Measurements from ENCODE around the gene UXT. TPM values are rescaled to one million over a fixed set of nuclear protein-coding genes. Genes with fewer than 3 reads are reported as not detected.
"Not testable (repeated sequence)": the region's sequence is repeated elsewhere in the genome, so short reads cannot be mapped to it uniquely, and the experiment has no call there.

Gene UXT
- polyA plus RNA-seq, 1 of the 3 experiments (the other 2 are of a cell fraction), result 205 TPM

DNA sequence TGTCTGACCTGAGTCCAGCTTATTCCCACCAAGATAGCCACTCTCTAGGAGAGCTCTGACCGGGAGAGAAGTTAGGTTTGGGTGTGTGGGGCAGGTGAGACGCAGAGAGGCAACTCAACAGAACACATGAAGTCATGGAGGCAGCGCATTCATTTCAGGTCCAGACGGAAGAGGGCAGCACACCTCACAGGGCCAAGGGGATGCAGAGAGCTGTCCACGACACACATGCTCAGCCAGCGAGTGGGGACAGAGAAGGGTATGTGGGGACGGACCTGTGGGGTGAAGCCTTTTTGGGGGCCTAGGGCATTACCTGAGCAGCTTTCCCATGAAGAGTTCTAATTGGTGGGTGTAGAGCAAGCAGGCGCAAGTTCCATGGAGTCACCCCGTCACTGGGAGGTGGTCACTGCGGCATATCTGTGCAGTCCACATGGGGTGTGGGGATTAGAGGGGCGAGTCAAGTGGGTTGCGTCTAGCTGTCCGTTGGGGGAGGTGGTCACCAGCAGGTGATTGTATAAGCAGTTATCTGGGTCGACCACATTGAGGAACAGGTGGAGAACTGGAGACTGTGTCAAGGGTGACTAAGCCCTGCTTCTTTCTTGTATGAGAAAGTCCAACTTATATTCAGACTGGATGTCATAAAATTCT lies 24.3 kb upstream of the UXT start:
- no peaks in the 10 kb centered on the region for H3K36me3 ChIP-seq (replicated peaks in 1 of 2; ENCODE audit: control insufficient read depth in 1 of 2, insufficient read depth in 2 of 2, low read length in 1 of 2)
- 22% methylated on average over 13 of the region's 14 CpGs for WGBS (ENCODE audit: low lambda C conversion rate)
- H3K4me3 ChIP-seq (ENCODE audit: low read depth in 2 of 2, low read length in 1 of 2), result no peak overlapping the region
- ChIA-PET CTCF (no interaction called here), POLR2A (no interaction called here)
- no peaks in the 10 kb centered on the region for H3K79me2 ChIP-seq (ENCODE audit: insufficient read depth)
- no peak overlapping the region for H2AFZ ChIP-seq (ENCODE audit: low read depth)
- TF ChIP-seq, protein P1, sequence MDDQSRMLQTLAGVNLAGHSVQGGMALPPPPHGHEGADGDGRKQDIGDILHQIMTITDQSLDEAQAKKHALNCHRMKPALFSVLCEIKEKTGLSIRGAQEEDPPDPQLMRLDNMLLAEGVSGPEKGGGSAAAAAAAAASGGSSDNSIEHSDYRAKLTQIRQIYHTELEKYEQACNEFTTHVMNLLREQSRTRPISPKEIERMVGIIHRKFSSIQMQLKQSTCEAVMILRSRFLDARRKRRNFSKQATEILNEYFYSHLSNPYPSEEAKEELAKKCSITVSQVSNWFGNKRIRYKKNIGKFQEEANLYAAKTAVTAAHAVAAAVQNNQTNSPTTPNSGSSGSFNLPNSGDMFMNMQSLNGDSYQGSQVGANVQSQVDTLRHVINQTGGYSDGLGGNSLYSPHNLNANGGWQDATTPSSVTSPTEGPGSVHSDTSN (IDR thresholded peaks at IDR 0.05), result no peak
- TF ChIP-seq POLR2AphosphoS5 (IDR thresholded peaks at IDR 0.05; ENCODE audit: low read depth, low read length) (no peak), FOXJ3 (CRISPR knock-in tag; IDR thresholded peaks at IDR 0.05) (no peak), RXRA (IDR thresholded peaks at IDR 0.05; ENCODE audit: borderline replicate concordance, low read depth) (no peak), RAD21 (IDR thresholded peaks at IDR 0.05; ENCODE audit: low read length) (no peak), MEF2A (IDR thresholded peaks at IDR 0.05; ENCODE audit: borderline replicate concordance, low read depth) (no peak), EP300 (IDR thresholded peaks at IDR 0.05; ENCODE audit: borderline replicate concordance in 1 of 2, low read depth in 1 of 2, low read length in 1 of 2) (no peak), SMC3 (IDR thresholded peaks at IDR 0.05; ENCODE audit: low read depth, low read length) (no peak), FOSL2 (IDR thresholded peaks at IDR 0.05; ENCODE audit: borderline replicate concordance, low read depth) (no peak), TAF1 (IDR thresholded peaks at IDR 0.05; ENCODE audit: borderline replicate concordance, low read depth, low read length) (no peak)
- TF ChIP-seq, protein P2, sequence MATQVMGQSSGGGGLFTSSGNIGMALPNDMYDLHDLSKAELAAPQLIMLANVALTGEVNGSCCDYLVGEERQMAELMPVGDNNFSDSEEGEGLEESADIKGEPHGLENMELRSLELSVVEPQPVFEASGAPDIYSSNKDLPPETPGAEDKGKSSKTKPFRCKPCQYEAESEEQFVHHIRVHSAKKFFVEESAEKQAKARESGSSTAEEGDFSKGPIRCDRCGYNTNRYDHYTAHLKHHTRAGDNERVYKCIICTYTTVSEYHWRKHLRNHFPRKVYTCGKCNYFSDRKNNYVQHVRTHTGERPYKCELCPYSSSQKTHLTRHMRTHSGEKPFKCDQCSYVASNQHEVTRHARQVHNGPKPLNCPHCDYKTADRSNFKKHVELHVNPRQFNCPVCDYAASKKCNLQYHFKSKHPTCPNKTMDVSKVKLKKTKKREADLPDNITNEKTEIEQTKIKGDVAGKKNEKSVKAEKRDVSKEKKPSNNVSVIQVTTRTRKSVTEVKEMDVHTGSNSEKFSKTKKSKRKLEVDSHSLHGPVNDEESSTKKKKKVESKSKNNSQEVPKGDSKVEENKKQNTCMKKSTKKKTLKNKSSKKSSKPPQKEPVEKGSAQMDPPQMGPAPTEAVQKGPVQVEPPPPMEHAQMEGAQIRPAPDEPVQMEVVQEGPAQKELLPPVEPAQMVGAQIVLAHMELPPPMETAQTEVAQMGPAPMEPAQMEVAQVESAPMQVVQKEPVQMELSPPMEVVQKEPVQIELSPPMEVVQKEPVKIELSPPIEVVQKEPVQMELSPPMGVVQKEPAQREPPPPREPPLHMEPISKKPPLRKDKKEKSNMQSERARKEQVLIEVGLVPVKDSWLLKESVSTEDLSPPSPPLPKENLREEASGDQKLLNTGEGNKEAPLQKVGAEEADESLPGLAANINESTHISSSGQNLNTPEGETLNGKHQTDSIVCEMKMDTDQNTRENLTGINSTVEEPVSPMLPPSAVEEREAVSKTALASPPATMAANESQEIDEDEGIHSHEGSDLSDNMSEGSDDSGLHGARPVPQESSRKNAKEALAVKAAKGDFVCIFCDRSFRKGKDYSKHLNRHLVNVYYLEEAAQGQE (IDR thresholded peaks at IDR 0.05; ENCODE audit: low read depth, low read length), result no peak
- TF ChIP-seq, protein P3, sequence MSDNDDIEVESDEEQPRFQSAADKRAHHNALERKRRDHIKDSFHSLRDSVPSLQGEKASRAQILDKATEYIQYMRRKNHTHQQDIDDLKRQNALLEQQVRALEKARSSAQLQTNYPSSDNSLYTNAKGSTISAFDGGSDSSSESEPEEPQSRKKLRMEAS (IDR thresholded peaks at IDR 0.05; ENCODE audit: low read depth), result no peak
- TF ChIP-seq, protein P4, sequence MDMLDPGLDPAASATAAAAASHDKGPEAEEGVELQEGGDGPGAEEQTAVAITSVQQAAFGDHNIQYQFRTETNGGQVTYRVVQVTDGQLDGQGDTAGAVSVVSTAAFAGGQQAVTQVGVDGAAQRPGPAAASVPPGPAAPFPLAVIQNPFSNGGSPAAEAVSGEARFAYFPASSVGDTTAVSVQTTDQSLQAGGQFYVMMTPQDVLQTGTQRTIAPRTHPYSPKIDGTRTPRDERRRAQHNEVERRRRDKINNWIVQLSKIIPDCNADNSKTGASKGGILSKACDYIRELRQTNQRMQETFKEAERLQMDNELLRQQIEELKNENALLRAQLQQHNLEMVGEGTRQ (IDR thresholded peaks at IDR 0.05; ENCODE audit: borderline replicate concordance, low read depth, low read length), result no peak
- no peaks in the 10 kb centered on the region for H3K9me3 ChIP-seq
- H3K9me2 ChIP-seq, result no peaks in the 10 kb centered on the region
- DNase-seq, result no peak
- H3K4me1 ChIP-seq (ENCODE audit: control insufficient read depth in 1 of 2, insufficient read depth in 2 of 2, low read depth in 1 of 2, low read length in 1 of 2), result no peaks in the 10 kb centered on the region
- no peak overlapping the region for H3K9ac ChIP-seq
- no peak overlapping the region for H3K27ac ChIP-seq (ENCODE audit: low read depth in 2 of 2, low read length in 1 of 2)
- H3K27me3 ChIP-seq (ENCODE audit: insufficient read depth), result peaks cover 4% of the 10 kb centered on the region; the same call in 1 of the 2 replicates
- no peak overlapping the region for H3K4me2 ChIP-seq
- H4K20me1 ChIP-seq (ENCODE audit: insufficient read depth), result no peaks in the 10 kb centered on the region
- H3F3A ChIP-seq (replicated peaks; ENCODE audit: insufficient read depth), result no peaks in the 10 kb centered on the region

DNA sequence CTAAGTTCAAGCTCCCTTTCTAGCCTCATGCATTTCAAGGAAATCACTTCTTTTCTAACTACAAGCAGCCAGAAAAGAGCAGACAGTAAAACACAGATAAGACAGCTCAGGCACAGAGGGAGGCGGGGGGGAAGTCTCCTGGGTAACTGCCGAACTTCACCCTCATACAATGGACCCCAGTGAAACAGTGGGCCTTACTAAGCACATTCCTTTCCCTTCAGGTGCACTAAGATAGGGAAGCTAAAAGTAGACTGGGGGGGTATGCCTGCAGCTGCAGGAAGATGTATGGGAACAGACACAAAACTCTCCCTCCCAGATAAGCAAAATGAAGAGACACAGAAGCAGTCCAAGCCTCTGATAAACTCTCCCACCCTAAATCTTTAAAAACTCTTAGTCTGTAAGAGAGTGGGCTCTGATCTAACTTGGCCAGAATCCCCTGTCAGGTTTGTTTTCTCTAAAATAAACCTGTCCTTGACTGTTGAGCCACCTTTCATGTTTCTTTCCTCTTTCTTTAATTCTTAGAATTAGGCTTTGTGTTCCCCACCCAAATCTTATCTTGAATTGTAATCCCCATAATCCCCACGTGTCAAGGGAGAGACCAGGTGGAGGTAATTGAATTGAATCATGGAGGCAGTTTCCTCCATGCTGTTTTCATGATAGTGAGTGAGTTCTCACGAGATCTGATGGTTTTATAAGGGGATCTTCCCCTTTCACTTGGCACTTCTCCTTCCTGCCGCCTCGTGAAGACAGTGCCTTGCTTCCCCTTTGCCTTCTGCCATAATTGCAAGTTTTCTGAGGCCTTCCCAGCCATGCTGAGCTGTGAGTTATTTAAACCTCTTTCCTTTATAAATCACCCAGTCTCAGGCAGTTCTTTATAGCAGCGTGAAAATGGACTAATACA lies 17.2 kb upstream of the UXT start:
- H3K9me3 ChIP-seq; H3K79me2 ChIP-seq (ENCODE audit: insufficient read depth); H2AFZ ChIP-seq (ENCODE audit: low read depth); H3K36me3 ChIP-seq (replicated peaks in 1 of 2; ENCODE audit: control insufficient read depth in 1 of 2, insufficient read depth in 2 of 2, low read length in 1 of 2); H3K9me2 ChIP-seq; H3K4me2 ChIP-seq; H3K9ac ChIP-seq; H3K4me1 ChIP-seq (ENCODE audit: control insufficient read depth in 1 of 2, insufficient read depth in 2 of 2, low read depth in 1 of 2, low read length in 1 of 2); POLR2A ChIA-PET; H4K20me1 ChIP-seq (ENCODE audit: insufficient read depth); H3K27me3 ChIP-seq (ENCODE audit: insufficient read depth); H3K27ac ChIP-seq (ENCODE audit: low read depth in 2 of 2, low read length in 1 of 2); H3K4me3 ChIP-seq (ENCODE audit: low read depth in 2 of 2, low read length in 1 of 2); DNase-seq; H3F3A ChIP-seq (replicated peaks; ENCODE audit: insufficient read depth): not testable (repeated sequence)
- CTCF ChIA-PET, result interaction anchor here (0.6 kb wide), 1 partner anchor 111 kb away, joined by 3 read pairs; no protein-coding TSS in a partner anchor
- WGBS (ENCODE audit: low lambda C conversion rate), result 10% methylated on average over 7 of the region's 7 CpGs

All from SK-N-SH (cell line).